ENCODE results near the gene GPR37L1. TPM values are rescaled to one million over a fixed set of nuclear protein-coding genes. Genes with fewer than 3 reads are reported as not detected.
"Not testable (repeated sequence)": the region's sequence is repeated elsewhere in the genome, so short reads cannot be mapped to it uniquely, and the experiment has no call there.

Gene GPR37L1
- total RNA-seq, 2 experiments from 2014 or later: not detected

- Mint-ChIP-seq H3K4me3 (peak overlapping the region; percentile 95), H3K27me3 (no peaks in the 10 kb centered on the region), H3K27ac (peak overlapping the region; percentile 97), H3K9me3 (no peaks in the 10 kb centered on the region), H3K36me3 (ENCODE audit: low read depth) (peaks cover 27% of the 10 kb centered on the region), H3K4me1 (peaks cover 85% of the 10 kb centered on the region)
- ChIA-PET CTCF (interaction anchor here (0.6 to 4.0 kb wide), 9 partner anchors 8 to 1591 kb away, joined by 3 to 35 read pairs (median 5); partner anchors contain the start of genes ARL8A and LGR6), POLR2A (no interaction called here)
- no peak for DNase-seq
Measured at GRCh38 chr1:202162418-202163280, 39.9 kb downstream of the GPR37L1 start.

- peak overlapping the region; percentile 37 for H3K4me3 Mint-ChIP-seq
- H3K36me3 Mint-ChIP-seq (ENCODE audit: low read depth): peaks cover 19% of the 10 kb centered on the region
- H3K4me1 Mint-ChIP-seq: peaks cover 75% of the 10 kb centered on the region
- H3K27me3 Mint-ChIP-seq: no peaks in the 10 kb centered on the region
- H3K9me3 Mint-ChIP-seq: no peaks in the 10 kb centered on the region
- CTCF ChIA-PET: interaction anchor here (0.6 to 1.9 kb wide), 7 partner anchors 9 to 1590 kb away, joined by 3 to 8 read pairs (median 5); partner anchors contain the start of gene LGR6
- H3K27ac Mint-ChIP-seq: peak overlapping the region; percentile 46
- POLR2A ChIA-PET: no interaction called here
- DNase-seq: no peak
Measured at GRCh38 chr1:202163281-202164270, 40.9 kb downstream of the GPR37L1 start.

DNA sequence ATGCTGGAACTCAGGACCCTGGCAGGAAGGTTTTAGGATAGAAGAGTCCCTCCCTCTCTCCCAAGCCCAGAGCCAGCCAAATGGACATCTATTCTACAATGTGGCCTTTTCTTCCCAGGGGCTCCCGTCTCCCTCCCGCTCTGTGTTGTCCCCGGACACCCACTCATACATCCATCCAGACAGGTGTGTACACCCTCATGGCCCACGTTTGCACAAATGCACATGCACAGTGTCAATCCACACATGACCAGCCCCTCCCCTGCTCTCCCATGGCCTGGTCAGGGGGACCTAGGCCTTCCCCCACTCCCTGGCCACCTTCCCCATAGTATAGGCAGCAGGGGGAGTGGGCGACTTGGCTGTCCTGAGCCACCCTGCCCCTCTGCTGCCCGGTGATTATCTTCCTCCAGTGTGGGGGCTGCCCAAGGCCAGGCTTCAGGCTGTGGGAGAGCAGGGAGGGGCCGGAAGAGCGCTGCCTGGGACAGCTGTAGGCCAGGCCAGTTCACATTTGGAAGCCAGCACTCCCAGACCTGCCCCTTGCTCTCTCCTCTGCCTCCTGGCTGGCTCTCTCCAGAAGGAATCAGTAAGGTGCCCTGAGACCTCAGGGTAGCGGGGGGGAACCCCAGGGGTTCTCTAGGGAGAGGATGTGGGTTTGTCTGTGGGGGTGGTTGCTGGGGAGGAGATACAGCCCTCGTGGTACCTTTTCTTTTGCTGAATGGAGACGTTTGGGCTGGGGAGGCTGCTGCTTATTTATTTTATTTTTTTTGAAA is 41.7 kb downstream of the GPR37L1 start:
- ChIA-PET CTCF (interaction anchor here (1.8 kb wide), 1 partner anchor 29 kb away, joined by 5 read pairs; the partner anchor contains the start of gene LGR6), POLR2A (no interaction called here)
- H3K27me3 Mint-ChIP-seq: no peaks in the 10 kb centered on the region
- peak overlapping the region; percentile 81 for H3K27ac Mint-ChIP-seq
- H3K9me3 Mint-ChIP-seq: no peaks in the 10 kb centered on the region
- peaks cover 68% of the 10 kb centered on the region for H3K4me1 Mint-ChIP-seq
- peak overlapping the region; percentile 53 for H3K4me3 Mint-ChIP-seq
- H3K36me3 Mint-ChIP-seq (ENCODE audit: low read depth): peaks cover 10% of the 10 kb centered on the region
- DNase-seq: peak; percentile 85

DNA sequence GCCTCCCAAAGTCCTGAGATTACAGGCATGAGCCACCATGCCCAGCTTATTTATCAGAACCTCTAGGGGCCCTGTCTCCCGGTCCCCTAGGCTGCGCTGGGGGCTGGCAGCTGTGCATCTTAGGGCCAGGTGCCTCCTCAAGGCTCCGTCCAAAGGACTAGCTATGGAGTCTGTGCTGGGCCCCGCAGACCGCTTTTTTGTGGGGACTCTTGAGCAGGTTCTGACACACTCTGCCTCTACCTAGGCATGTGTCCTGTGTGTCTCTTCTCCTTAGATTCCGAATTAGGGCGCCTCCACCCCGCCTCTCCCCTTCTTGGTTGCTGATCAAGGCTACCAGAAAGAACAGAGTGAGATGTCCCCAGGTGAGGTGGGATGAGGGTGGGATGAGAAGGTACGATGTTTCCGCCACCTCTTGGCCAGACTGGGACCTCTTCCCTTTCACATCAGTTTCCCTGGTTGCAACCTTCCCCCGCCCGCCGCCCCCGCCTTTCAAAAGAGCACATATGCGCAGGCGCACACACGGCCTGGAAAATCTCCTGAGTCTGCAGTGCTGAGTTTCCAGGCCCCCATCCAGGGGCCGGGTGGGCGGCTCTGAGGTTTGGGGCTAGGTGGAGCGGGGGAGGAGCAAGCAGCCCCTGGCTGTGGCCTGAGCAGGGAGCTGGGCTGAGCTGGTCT is 42.7 kb downstream of the GPR37L1 start:
- Mint-ChIP-seq H3K4me1 (peaks cover 65% of the 10 kb centered on the region), H3K27me3 (no peaks in the 10 kb centered on the region), H3K9me3 (no peaks in the 10 kb centered on the region), H3K4me3 (peak overlapping the region; percentile 53), H3K27ac (peak overlapping the region; percentile 81), H3K36me3 (ENCODE audit: low read depth) (peaks cover under 1% of the 10 kb centered on the region)
- DNase-seq: no peak
- ChIA-PET CTCF (interaction anchor here (0.6 to 1.3 kb wide), 3 partner anchors 9 to 545 kb away, joined by 3 read pairs; partner anchors contain the start of gene SYT2), POLR2A (interaction anchor here (1.0 kb wide), 1 partner anchor 11 kb away, joined by 3 read pairs; no protein-coding TSS in a partner anchor)

DNA sequence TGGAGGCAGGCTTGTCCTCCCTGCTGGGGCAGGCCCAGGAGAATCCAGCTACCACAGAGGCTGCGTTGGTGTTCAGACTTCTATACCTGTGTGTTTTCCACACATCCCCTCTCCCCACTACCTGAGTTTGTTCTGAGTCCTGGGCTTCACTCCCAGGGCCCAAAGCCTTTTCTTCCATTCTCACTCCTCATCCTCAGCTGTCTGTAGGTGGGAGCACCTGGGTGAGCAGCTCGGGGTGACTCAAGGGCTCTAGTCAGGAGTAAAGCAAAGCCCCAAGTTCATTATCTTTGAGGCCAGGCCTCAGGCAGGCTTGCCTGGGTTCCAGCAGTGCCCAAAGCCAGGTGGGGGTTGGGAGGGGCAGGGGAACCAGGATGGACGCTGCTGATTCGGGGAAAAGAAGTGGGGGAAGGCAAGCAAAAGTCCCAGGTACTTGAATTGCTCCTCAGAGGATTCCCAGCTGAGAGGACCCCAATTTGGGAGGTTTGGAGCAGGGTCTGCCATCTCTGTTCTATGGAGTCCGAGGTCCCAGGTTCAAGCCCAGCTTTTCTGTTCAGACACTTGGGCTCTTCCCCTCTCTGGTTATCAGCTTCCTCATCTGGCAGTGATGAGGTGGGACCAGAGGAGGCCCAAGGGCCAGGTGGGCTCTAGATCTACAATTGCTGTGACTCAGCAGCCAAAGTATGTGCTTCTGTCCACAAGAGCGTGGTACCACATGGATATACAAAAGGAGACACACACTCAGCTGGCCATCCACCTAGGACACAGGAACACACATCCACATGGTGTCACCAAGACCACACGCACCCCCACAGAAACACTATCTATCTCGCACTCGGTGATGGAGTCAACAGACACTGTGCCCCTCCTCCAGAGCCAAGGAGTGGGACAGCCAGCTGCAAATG is 43.5 kb downstream of the GPR37L1 start:
- Mint-ChIP-seq H3K4me3 (peak overlapping the region; percentile 30), H3K36me3 (ENCODE audit: low read depth) (no peaks in the 10 kb centered on the region), H3K27ac (peak overlapping the region; percentile 65), H3K4me1 (peaks cover 61% of the 10 kb centered on the region), H3K27me3 (no peaks in the 10 kb centered on the region), H3K9me3 (no peaks in the 10 kb centered on the region)
- ChIA-PET POLR2A (interaction anchor here (1.0 kb wide), 1 partner anchor 11 kb away, joined by 3 read pairs; no protein-coding TSS in a partner anchor), CTCF (interaction anchor here (0.6 to 1.3 kb wide), 6 partner anchors 8 to 544 kb away, joined by 3 to 4 read pairs (median 3); partner anchors contain the start of gene SYT2)
- DNase-seq: no peak

DNA sequence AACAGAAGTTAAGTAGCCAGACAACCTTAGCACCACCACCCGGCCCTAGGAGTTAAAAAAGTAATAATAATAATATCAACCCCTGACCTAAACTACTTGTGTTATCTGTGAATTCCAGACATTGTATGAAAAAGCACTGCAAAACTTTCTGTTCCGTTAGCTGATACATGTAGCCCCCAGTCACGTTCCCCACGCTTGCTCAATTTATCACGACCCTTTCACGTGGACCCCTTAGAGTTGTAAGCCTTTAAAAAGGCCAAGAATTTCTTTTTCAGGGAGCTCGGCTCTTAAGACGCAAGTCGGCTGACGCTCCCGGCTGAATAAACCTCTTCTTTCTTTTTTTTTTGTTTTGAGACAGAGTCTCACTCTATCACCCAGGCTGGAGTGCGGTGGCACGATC is 44.3 kb downstream of the GPR37L1 start:
- H3K9me3 Mint-ChIP-seq; H3K27me3 Mint-ChIP-seq; DNase-seq; POLR2A ChIA-PET; H3K27ac Mint-ChIP-seq; H3K4me3 Mint-ChIP-seq; H3K36me3 Mint-ChIP-seq (ENCODE audit: low read depth): not testable (repeated sequence)
- peaks cover 52% of the 10 kb centered on the region for H3K4me1 Mint-ChIP-seq
- CTCF ChIA-PET: interaction anchor here (0.6 to 0.9 kb wide), 3 partner anchors 8 to 47 kb away, joined by 3 to 4 read pairs (median 3); no protein-coding TSS in a partner anchor

GRCh38 chr1:202167708-202168415 is 45.1 kb downstream of the GPR37L1 start:
- peaks cover 44% of the 10 kb centered on the region for H3K4me1 Mint-ChIP-seq

DNA sequence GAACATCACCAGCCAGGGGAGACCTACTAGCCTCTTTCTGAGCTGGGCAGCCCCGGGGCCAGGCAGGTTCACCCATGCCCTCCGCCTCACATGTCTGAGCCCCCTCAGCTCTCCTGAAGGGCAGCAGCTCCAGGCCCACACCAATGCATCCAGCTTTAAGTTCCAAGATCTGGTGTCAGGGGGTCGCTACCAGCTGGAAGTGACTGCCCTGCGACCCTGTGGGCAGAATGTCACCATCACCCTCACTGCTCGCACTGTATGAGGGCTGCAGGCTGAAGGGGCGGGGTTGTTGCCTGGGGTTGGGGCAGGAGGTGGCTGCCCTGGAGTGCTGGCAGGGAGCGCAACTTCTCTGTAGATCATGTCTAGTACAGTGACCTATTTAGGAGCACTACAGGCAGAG is 46.1 kb downstream of the GPR37L1 start:
- H3K27me3 Mint-ChIP-seq: no peaks in the 10 kb centered on the region
- ChIA-PET POLR2A (no interaction called here), CTCF (interaction anchor here (0.9 to 1.4 kb wide), 2 partner anchors 9 to 15 kb away, joined by 3 read pairs; no protein-coding TSS in a partner anchor)
- no peak overlapping the region for H3K27ac Mint-ChIP-seq
- no peaks in the 10 kb centered on the region for H3K36me3 Mint-ChIP-seq (ENCODE audit: low read depth)
- peaks cover 34% of the 10 kb centered on the region for H3K4me1 Mint-ChIP-seq
- H3K9me3 Mint-ChIP-seq: no peaks in the 10 kb centered on the region
- no peak for DNase-seq
- no peak overlapping the region for H3K4me3 Mint-ChIP-seq

More at GRCh38 chr1:202167708-202168415, 45.1 kb downstream of the GPR37L1 start:
- H3K36me3 Mint-ChIP-seq (ENCODE audit: low read depth): no peaks in the 10 kb centered on the region
- ChIA-PET CTCF (interaction anchor here (0.9 kb wide), 1 partner anchor 13 kb away, joined by 4 read pairs; no protein-coding TSS in a partner anchor), POLR2A (no interaction called here)
- no peaks in the 10 kb centered on the region for H3K9me3 Mint-ChIP-seq
- no peak overlapping the region for H3K27ac Mint-ChIP-seq
- DNase-seq: no peak
- H3K27me3 Mint-ChIP-seq: no peaks in the 10 kb centered on the region
- no peak overlapping the region for H3K4me3 Mint-ChIP-seq

- no peaks in the 10 kb centered on the region for H3K9me3 Mint-ChIP-seq
- H3K27ac Mint-ChIP-seq: peak overlapping the region; percentile 19
- DNase-seq: no peak
- H3K4me1 Mint-ChIP-seq: peaks cover 16% of the 10 kb centered on the region
- CTCF ChIA-PET: interaction anchor here (1.3 kb wide), 1 partner anchor 35 kb away, joined by 3 read pairs; no protein-coding TSS in a partner anchor
- no peak overlapping the region for H3K4me3 Mint-ChIP-seq
- no peaks in the 10 kb centered on the region for H3K36me3 Mint-ChIP-seq (ENCODE audit: low read depth)
- H3K27me3 Mint-ChIP-seq: no peaks in the 10 kb centered on the region
- POLR2A ChIA-PET: no interaction called here
Measured at GRCh38 chr1:202170726-202171125, 48.0 kb downstream of the GPR37L1 start.

DNA sequence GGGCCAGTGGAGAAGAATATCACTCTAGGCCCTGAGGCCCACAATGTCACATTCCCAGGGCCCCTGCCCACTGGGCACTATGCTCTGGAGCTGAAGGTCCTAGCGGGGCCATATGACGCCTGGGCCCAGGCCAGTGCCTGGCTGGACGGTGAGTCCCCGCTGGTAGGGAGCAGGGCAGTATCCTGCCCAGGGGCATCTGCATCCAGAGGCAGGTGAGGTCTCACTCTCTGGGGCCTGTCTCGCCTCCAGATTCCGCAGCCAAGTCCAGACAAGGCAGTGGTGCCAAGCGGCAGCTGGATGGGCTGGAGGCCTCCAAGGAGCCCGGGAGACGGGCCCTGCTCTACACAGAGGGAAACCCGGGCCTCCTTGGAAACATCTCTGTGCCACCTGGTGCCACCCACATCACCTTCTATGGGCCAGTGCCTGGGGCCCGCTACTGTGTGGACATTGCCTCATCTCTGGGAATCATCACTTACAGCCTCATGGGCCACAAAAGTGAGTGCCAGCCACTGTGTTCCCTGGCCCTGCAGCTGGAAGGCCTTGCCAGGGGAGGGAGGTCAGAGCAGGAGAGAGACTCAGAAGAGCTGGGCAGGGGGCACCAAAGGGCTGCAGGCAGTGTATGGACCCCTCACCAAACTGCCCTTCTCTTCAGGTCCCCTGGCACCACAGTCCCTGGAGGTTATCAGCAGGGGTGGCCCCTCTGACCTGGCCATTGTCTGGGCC is 48.7 kb downstream of the GPR37L1 start:
- peaks cover 9% of the 10 kb centered on the region for H3K4me1 Mint-ChIP-seq
- no peaks in the 10 kb centered on the region for H3K27me3 Mint-ChIP-seq
- no peaks in the 10 kb centered on the region for H3K9me3 Mint-ChIP-seq
- POLR2A ChIA-PET: no interaction called here
- no peaks in the 10 kb centered on the region for H3K36me3 Mint-ChIP-seq (ENCODE audit: low read depth)
- no peak overlapping the region for H3K4me3 Mint-ChIP-seq
- H3K27ac Mint-ChIP-seq: no peak overlapping the region
- CTCF ChIA-PET: interaction anchor here (1.3 kb wide), 1 partner anchor 36 kb away, joined by 3 read pairs; no protein-coding TSS in a partner anchor
- no peak for DNase-seq
